LHCN-M2 (cell line): ENCODE measurements around the gene MPO. TPM values are rescaled to one million over a fixed set of nuclear protein-coding genes. Genes with fewer than 3 reads are reported as not detected.

Source experiments
- DNase-seq: peaks from one replicate; pipeline ENCODE4 v3.0.0-alpha.2; 2012; ENCODE audit warnings: low read depth
- total RNA-seq: library from RNA; depleted of rRNA; stranded (reverse); fragments of >200 nt; gene quantifications from 2 replicates; pipeline ENCODE4 v1.2.3, GENCODE V29; 2014

Gene MPO
- total RNA-seq, 1 experiment from 2014 or later = not detected

GRCh38 chr17:58279736-58280479 lies 827 bp downstream of the MPO start:
- DNase-seq = no peak

- DNase-seq = peak; percentile 49
Observed at GRCh38 chr17:58279016-58279711, 1.6 kb downstream of the MPO start.

GRCh38 chr17:58278661-58279015 lies 2.1 kb downstream of the MPO start:
- DNase-seq = no peak

- DNase-seq = no peak
Observed at GRCh38 chr17:58277802-58278595, 2.7 kb downstream of the MPO start.

- no peak for DNase-seq
Observed at GRCh38 chr17:58277107-58277801, 3.5 kb downstream of the MPO start.

- no peak for DNase-seq
Observed at GRCh38 chr17:58276423-58276822, 4.3 kb downstream of the MPO start.

- DNase-seq = no peak
Observed at GRCh38 chr17:58275417-58275816, 5.3 kb downstream of the MPO start.

- no peak for DNase-seq
Observed at GRCh38 chr17:58273453-58274104, 7.2 kb downstream of the MPO start.

- no peak for DNase-seq
Observed at GRCh38 chr17:58272367-58273280, 8.1 kb downstream of the MPO start.

GRCh38 chr17:58271216-58271931 lies 9.4 kb downstream of the MPO start:
- no peak for DNase-seq

GRCh38 chr17:58270476-58271215 lies 10.1 kb downstream of the MPO start:
- no peak for DNase-seq

GRCh38 chr17:58269557-58270291 lies 11.0 kb downstream of the MPO start:
- no peak for DNase-seq

- DNase-seq = no peak
Observed at GRCh38 chr17:58268774-58269556, 11.8 kb downstream of the MPO start.

- no peak for DNase-seq
Observed at GRCh38 chr17:58268326-58268725, 12.4 kb downstream of the MPO start.

- DNase-seq = no peak
Observed at GRCh38 chr17:58267347-58268324, 13.1 kb downstream of the MPO start.
